ENCODE measurements around the gene SPAG9. TPM values are rescaled to one million over a fixed set of nuclear protein-coding genes. Genes with fewer than 3 reads are reported as not detected.

Gene SPAG9
- total and polyA plus RNA-seq, 2 of the 8 experiments (the other 6 are each of a cell fraction or from before 2014, with no cell fraction given) = 9.8 to 63.8 TPM

DNA sequence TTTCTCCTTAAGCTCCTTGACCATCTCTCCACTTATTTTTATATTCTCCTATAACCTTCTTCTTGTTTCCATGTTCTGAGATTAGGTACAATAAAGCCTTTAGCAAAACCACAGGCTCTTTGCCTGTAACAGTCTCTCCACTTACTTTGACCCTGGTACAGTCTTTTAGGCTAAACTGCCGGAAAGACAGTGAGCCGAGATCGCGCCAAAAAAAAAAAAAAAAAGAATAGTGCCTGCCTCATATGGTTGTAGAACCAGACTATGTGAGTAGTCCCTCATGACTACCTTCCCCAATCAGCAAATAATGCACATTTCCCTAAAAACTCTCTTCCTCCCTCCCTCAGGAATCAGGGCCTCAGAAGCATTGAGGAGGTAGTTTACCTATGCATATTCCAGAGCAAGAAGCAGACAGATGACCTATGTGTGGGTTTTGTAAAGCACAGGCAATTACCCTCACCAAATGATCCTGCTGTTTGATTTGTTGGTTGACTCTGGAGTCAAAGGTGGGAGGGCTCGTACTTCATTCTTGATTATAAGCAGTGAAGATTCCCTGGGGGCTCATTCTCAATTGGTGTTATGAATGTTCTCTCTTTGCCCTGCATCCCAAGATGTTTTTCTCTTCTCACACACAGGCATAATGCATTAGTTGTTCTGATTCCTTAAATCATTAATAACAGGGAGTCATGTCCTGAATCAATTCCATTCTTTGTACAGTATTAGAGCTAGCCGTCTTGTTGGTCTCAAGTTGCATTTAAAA lies 23.8 kb upstream of the SPAG9 start (continued):
- TF ChIP-seq BRCA1 (IDR thresholded peaks at IDR 0.05; ENCODE audit: low read depth, low read length) (no peak), KDM4A (IDR thresholded peaks at IDR 0.05; ENCODE audit: low read depth, low read length, severe bottlenecking) (no peak)

Measured in H1 (cell line).